WTC11 (cell line): Measurements from ENCODE around the gene SCGB1C1. TPM values are rescaled to one million over a fixed set of nuclear protein-coding genes. Genes with fewer than 3 reads are reported as not detected.

Source experiments
- total RNA-seq: library from RNA; stranded (reverse); gene quantifications from 3 replicates; pipeline ENCODE4 v1.2.3, GENCODE V29; 2021

The SCGB1C1 gene
- total RNA-seq, 1 experiment from 2014 or later: not detected

Other genes starting within 250 kb of the SCGB1C1 start
- gene BET1L, start 14.3 kb downstream of the SCGB1C1 start, total RNA-seq: 45.1 to 51.4 TPM (median 47.0 TPM) in 3 replicates
- 67.8 to 69.5 TPM (median 68.3 TPM) in 3 replicates for gene RIC8A, start 14.6 kb downstream of the SCGB1C1 start, total RNA-seq
- gene SIRT3, start 43.3 kb downstream of the SCGB1C1 start, total RNA-seq: 19.2 to 21.0 TPM (median 20.5 TPM) in 3 replicates
- gene PSMD13, start 43.9 kb downstream of the SCGB1C1 start, total RNA-seq: 144 to 148 TPM (median 147 TPM) in 3 replicates
- 0.09 to 0.14 TPM in 2 of 3 replicates, not detected in the other for gene NLRP6, start 85.3 kb downstream of the SCGB1C1 start, total RNA-seq
- gene PGGHG, start 96.0 kb downstream of the SCGB1C1 start, total RNA-seq: 74.9 to 111 TPM (median 106 TPM) in 3 replicates
- gene IFITM5, start 106.4 kb downstream of the SCGB1C1 start, total RNA-seq: not detected in 3 replicates
- 436 to 616 TPM (median 577 TPM) in 3 replicates for gene IFITM2, start 114.7 kb downstream of the SCGB1C1 start, total RNA-seq
- gene IFITM1, start 121.0 kb downstream of the SCGB1C1 start, total RNA-seq: 544 to 679 TPM (median 640 TPM) in 3 replicates
- gene IFITM3, start 127.8 kb downstream of the SCGB1C1 start, total RNA-seq: 381 to 503 TPM (median 481 TPM) in 3 replicates
- 88.0 to 113 TPM (median 97.8 TPM) in 3 replicates for gene B4GALNT4, start 176.4 kb downstream of the SCGB1C1 start, total RNA-seq
- 17.3 to 23.4 TPM (median 21.4 TPM) in 3 replicates for gene PKP3, start 201.1 kb downstream of the SCGB1C1 start, total RNA-seq
- gene SIGIRR, start 221.9 kb downstream of the SCGB1C1 start, total RNA-seq: 85.2 to 98.9 TPM (median 91.8 TPM) in 3 replicates
- gene ANO9, start 248.9 kb downstream of the SCGB1C1 start, total RNA-seq: 13.2 to 17.6 TPM (median 16.6 TPM) in 3 replicates